Mesodermal cell (in vitro differentiated cells): ENCODE data around the gene C19orf25.
A peak's percentile ranks its signal among the peaks of the same experiment; 100 is the strongest.

Experiments used
- H3K27ac ChIP-seq: 2 replicates; pipeline ENCODE4 v1.7.0; 2013; ENCODE audit warnings: mild to moderate bottlenecking, low read depth, low read length, moderate library complexity; ENCODE audit not compliant: severe bottlenecking
- H3K36me3 ChIP-seq: 2 replicates; pipeline ENCODE4 v1.7.1; 2013; ENCODE audit warnings: mild to moderate bottlenecking, low read length, moderate library complexity; ENCODE audit not compliant: control insufficient read depth, insufficient read depth
- H3K4me1 ChIP-seq: one replicate; pipeline ENCODE4 v1.7.1; 2013; ENCODE audit warnings: mild to moderate bottlenecking, low read length; ENCODE audit not compliant: insufficient read depth, control insufficient read depth, poor library complexity, severe bottlenecking
- H3K4me3 ChIP-seq: 2 replicates; pipeline ENCODE4 v1.7.0; 2013; ENCODE audit warnings: low read length, control low read depth, mild to moderate bottlenecking; ENCODE audit not compliant: insufficient read depth, poor library complexity, severe bottlenecking; ENCODE audit errors: extremely low read depth
- H3K9me3 ChIP-seq: 2 replicates; pipeline ENCODE4 v1.7.1; 2013; ENCODE audit warnings: mild to moderate bottlenecking, low read length, moderate library complexity; ENCODE audit not compliant: control insufficient read depth
- WGBS, 2 experiments: methylation state at CpG; one replicate each; pipeline ENCODE4 v1.1.5; 2013; ENCODE audit warnings: missing lambda C conversion rate in 2 of 2; ENCODE audit not compliant: insufficient coverage in 2 of 2; 5-methylcytosine and 5-hydroxymethylcytosine counted together

Gene C19orf25

DNA sequence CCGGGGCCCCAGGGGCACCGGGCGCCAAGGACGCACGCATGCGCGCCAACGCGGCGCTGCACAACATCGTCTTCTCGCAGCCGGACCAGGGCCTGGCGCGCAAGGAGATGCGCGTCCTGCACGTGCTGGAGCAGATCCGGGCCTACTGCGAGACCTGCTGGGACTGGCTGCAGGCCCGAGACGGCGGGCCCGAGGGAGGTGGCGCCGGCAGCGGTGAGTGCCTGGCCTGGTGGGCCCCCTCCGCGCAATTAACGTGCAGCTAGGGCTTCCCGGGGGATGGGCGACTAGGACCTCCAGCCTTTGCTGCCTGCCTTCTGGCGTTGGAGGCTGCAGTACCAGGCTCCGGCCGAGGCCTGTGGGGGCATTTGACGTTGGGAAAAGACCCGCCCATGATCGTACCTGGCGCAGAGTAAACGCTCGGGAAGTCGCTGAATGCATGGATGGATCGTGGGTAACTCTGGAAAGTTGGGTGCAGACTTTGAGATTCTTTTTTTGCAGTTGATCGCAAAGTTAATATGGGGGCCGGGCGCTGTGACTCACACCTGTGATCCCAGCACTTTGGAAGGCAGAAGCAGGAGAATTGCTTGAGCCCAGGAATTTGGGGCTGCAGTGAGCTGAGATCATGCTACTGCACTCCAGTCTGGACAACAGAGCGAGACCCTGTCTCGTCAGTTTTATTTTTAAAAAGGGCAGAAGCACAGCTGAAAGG is 21.8 kb downstream of the C19orf25 start:
- Histone ChIP-seq H3K27ac (no peak overlapping the region), H3K9me3 (no peaks in the 10 kb centered on the region), H3K36me3 (no peaks in the 10 kb centered on the region), H3K4me3 (no peak overlapping the region), H3K4me1 (peaks cover 5% of the 10 kb centered on the region)
- 58 to 62% methylated on average over 47 to 48 of the region's 48 CpGs for WGBS, 2 experiments

DNA sequence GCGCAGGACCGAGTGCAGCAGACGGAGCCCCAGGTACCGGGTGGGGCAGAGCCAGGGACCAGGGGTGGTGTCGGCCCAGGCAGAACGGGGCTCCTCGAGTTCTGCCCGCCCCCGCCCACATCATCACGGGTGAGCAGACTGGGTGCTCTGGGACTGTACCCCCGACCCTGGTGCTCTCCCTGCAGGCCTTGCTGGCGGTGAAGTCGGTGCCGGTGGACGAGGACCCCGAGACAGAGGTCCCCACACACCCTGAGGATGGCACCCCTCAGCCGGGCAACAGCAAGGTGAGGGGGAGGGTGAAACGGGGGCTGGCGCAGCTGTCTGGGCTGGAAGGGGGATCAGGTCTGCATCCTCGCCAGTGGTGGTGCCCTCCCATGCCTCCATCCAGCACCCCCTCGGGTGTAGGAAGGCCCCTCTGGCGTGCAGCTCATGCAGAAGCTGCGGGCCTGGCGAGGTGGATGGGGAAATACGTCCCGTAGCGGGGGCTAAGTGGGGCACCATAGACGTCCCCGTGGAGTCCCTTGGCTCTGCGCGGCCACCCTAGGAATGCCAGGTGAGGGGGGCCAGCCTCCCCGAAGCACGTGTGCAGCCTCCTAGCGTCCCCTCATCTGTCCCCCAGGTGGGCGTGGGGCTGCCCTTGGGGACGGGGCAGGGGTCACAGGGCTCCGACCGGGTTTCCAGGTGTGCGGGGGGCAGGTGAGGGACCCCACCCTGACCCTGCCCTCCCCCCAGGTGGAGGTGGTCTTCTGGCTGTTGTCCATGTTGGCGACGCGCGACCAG is 22.7 kb downstream of the C19orf25 start:
- no peak overlapping the region for H3K4me3 ChIP-seq
- no peak overlapping the region for H3K27ac ChIP-seq
- 88 to 91% methylated on average over 33 to 43 of the region's 43 CpGs for WGBS, 2 experiments
- H3K36me3 ChIP-seq: no peaks in the 10 kb centered on the region
- no peaks in the 10 kb centered on the region for H3K9me3 ChIP-seq
- peaks cover 5% of the 10 kb centered on the region for H3K4me1 ChIP-seq

DNA sequence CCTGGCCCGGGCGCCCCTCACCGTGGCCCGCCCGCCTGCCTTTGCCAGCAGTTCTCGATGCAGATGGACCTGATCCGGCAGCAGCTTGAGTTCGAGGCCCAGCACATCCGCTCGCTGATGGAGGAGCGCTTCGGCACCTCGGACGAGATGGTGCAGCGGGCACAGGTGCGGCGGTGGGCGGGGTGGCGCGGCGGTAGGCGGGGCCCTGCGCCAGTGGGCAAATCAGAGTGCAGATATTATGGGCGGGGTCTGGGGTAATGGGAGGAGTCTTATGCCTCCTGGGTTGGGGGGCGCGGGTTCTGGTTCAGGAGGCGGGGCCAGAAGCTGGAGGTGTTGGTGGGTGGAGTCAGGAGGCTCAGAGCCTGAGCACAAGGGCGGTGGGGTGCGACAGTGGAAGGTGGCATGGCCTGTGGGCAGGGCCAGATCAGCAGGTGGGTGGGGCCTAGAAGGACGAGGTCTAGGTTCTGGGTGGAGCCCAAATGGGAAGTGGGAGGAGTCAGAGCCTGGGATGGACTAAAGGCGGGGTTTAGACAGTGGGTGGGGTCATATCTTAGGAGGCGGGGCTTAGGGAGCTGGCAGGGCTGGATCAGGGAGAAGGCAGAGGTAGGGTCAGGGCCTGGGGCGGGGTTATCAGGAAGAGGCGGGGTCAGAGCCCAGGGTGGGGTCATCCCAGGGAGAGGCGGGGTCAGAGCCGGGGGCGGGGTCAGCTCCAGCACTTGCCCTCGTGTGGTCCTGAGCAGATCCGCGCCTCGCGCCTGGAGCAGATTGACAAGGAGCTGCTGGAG is 23.5 kb downstream of the C19orf25 start:
- Histone ChIP-seq H3K36me3 (no peaks in the 10 kb centered on the region), H3K27ac (no peak overlapping the region), H3K9me3 (no peaks in the 10 kb centered on the region), H3K4me3 (no peak overlapping the region), H3K4me1 (peaks cover 5% of the 10 kb centered on the region)
- WGBS, 2 experiments: 70 to 78% methylated on average over 23 to 37 of the region's 42 CpGs

DNA sequence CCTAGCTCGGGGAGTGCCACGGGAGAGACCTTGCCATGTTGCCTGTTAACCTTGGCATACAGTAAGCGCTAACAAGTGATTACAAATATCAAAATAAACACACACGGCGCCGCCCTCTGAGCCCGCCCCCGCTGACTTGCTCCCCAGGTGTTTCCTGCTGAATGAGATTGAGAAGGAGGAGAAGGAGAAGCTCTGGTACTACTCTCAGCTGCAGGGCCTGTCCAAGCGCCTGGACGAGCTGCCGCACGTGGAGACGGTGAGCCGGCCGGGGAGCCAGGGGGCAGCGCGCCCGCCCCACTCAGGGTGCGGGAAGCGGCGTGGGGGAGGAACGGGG is 24.0 kb downstream of the C19orf25 start:
- H3K27ac ChIP-seq: no peak overlapping the region
- peaks cover 5% of the 10 kb centered on the region for H3K4me1 ChIP-seq
- no peaks in the 10 kb centered on the region for H3K36me3 ChIP-seq
- no peaks in the 10 kb centered on the region for H3K9me3 ChIP-seq
- WGBS, 2 experiments: 49 to 67% methylated on average over 10 to 15 of the region's 22 CpGs
- H3K4me3 ChIP-seq: no peak overlapping the region

DNA sequence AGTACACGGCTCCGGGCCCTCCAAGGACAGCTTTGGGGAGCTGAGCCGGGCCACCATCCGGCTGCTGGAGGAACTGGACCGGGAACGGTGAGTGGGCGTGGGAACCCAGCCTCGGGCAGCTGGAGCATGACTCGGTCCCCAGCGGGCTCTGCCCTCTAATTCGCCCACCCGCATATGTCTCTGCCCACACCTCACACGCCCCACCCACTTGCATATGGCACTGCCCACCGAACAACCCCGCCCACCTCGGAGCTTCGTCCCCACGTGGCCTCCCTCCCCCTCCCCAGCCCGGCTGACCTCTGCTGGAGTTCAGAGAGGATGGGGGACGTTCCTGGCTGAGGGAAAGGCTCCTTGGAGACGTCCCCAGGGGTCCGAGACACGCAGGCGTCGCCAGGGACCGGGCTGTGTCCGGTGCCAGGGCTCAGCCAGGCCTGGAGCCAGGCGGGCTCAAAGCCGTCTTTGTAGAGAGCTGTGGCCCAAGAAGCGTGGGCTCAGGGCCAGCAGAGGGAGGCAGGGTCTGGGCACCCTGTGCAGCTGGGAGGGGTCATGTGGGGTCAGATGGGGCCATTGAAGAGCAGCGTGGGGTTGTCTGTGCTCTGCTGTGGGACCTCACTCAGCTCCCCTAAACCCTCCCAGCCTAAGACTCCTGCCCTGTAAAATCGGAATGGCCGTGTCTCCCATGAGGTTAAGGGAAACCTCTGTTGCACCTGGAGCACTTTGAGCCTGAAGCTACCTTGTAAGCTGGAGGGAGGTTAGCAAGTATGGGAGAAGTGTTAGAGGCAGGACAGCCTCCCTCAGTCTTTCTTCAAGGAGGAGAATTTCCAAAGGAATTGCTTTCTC is 25.3 kb downstream of the C19orf25 start:
- H3K27ac ChIP-seq: no peak overlapping the region
- peaks cover 10% of the 10 kb centered on the region for H3K4me1 ChIP-seq
- no peaks in the 10 kb centered on the region for H3K36me3 ChIP-seq
- 39% methylated on average over 22 to 24 of the region's 33 CpGs for WGBS, 2 experiments
- H3K4me3 ChIP-seq: no peak overlapping the region
- no peaks in the 10 kb centered on the region for H3K9me3 ChIP-seq

DNA sequence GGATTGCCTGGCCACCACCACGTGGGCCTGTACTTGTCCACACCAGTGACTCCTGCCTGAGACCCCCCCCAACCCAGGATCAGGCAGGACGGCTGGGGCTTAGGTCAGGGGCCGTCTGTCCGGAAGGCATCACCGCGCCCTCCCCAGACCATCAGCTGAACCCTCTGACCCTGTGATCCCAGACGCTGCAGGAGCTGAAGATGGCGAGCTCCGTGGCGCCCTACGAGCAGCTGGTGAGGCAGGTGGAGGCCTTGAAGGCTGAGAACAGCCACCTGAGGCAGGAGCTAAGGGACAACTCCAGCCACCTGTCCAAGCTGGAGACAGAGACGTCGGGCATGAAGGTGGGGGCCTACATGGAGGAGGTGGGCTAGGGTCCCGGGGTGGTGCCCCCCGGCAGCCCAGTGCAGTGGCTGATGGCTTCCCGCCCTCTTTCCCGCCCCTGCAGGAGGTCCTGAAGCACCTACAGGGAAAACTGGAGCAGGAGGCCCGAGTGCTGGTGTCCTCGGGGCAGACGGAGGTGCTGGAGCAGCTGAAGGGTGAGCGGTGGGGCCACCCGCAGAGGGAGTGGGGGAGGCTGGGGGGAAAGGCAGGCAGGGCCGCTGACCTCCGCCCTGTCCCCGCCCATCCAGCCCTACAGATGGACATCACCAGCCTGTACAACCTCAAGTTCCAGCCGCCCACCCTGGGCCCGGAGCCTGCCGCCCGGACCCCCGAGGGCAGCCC is 26.1 kb downstream of the C19orf25 start:
- H3K36me3 ChIP-seq: no peaks in the 10 kb centered on the region
- H3K27ac ChIP-seq: no peak overlapping the region
- no peaks in the 10 kb centered on the region for H3K9me3 ChIP-seq
- 67 to 72% methylated on average over 16 to 22 of the region's 30 CpGs for WGBS, 2 experiments
- peaks cover 10% of the 10 kb centered on the region for H3K4me1 ChIP-seq
- no peak overlapping the region for H3K4me3 ChIP-seq

DNA sequence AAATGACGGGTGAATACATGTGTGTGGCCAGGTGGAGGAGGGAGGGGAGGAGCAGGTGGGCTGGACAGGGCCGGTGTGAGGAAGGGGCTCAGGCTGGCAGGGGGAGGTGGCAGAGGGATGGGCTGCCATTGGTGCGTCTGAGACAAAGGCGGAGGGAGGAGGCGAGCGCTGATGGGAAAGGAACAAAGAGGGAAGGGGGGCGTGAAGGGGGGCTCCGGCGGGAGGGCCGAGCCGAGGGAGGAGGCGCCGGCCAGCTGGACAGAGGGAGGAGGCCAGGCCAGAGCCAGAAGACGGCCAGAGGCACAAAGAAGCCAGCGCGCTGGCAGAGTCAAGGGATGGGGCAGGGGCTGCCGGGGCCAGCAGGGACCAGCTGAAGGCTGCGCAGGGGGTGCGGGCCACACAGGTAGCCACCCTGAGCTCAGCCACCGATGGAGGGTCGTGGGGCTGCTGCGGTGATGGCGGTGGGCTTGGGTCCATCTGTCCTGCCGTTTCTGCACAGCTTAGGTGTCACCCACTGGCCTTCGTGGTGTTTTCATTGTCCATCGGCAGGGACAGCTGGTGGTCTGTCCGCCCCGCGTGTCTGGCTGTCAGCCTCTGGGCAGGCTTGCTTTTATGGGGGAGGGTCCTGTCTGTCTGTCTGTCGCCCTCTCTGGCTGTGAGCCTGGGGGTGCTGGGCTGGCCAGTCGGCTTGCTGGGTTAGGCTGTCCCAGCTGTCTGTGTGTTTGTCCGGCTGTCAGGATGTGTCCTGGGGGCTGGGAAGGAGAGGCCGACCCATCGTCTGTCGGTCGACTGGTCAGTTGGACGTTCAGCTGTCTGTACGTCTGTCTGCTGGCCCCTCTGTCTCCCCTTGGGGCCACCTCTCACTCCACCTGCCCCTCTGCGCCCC is 26.9 kb downstream of the C19orf25 start:
- peaks cover 6% of the 10 kb centered on the region for H3K4me1 ChIP-seq
- H3K4me3 ChIP-seq: no peak overlapping the region
- 35 to 42% methylated on average over 22 to 34 of the region's 39 CpGs for WGBS, 2 experiments

DNA sequence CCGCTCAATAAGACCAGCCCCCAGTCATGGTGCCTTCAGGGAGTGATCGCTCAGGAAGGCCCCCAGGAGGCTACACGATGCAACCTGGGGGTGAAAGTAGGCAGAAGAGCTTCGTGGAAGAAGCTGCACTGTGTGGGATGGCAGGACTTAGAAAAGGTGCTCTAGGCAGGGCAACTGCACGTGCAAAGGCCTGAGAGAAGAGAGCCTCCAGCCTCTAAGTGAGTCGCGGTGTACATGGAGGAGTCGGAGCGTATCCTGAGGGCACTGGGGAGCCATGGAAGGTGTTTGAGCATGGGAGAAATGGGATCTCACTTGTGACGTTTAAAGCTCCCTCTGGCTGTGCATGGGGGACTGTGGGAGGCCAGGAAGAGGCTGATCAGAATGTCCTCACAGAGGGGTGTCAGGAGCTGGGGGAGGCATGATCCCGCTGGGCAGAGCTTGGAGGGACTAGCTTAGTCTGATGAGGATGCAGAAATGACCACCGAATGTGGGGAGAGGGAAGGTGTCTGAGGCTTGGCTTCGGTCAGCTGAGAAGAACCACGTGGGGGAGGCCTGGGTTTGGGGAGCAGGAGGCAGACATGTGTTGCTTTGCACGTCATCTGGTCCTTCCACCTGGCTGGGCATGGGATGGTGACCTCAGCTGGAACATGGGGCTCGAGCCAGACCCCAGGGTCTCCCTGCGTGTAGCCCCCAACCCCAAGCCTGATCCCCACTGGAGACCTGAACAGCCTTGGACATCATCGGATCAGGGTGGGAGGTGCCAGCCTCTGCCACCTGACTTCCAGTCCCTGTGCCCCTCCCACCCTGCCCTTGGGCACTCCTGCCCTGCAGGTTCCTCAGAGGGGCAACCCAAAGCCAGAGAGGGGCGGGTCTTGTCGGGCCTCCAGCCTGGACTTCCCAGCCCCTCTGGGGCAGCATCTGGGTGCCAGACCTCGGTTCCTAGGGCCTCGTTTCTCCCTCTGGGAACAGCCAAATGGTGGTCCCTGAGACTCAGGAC is 28.0 kb downstream of the C19orf25 start:
- Histone ChIP-seq H3K4me1 (peaks cover 5% of the 10 kb centered on the region), H3K36me3 (no peaks in the 10 kb centered on the region), H3K27ac (no peak overlapping the region), H3K4me3 (no peak overlapping the region), H3K9me3 (no peaks in the 10 kb centered on the region)
- 58% methylated on average over 21 of the region's 22 CpGs for WGBS, 2 experiments

More for the DNA sequence above, 26.9 kb downstream of the C19orf25 start:
- Histone ChIP-seq H3K27ac (peak overlapping the region; percentile 16), H3K36me3 (no peaks in the 10 kb centered on the region), H3K9me3 (no peaks in the 10 kb centered on the region)
